ENCODE measurements around the gene SYT1. TPM values are rescaled to one million over a fixed set of nuclear protein-coding genes. Genes with fewer than 3 reads are reported as not detected.

Gene SYT1
- total RNA-seq, 1 experiment from 2014 or later = 44.9 TPM

- Histone ChIP-seq H3K4me2 (ENCODE audit: low read length) (no peak overlapping the region), H3K4me3 (replicated peaks in 1 of 2; ENCODE audit: low read depth in 1 of 2, low read length in 2 of 2) (no peak overlapping the region), H3K27me3 (ENCODE audit: insufficient read depth, low read length) (no peaks in the 10 kb centered on the region), H3K79me2 (ENCODE audit: insufficient read depth, low read length) (no peaks in the 10 kb centered on the region), H3K9me2 (ENCODE audit: insufficient read depth) (no peaks in the 10 kb centered on the region), H3K4me1 (ENCODE audit: control insufficient read depth in 1 of 2, insufficient read depth in 2 of 2, low read length in 2 of 2) (no peaks in the 10 kb centered on the region), H4K20me1 (ENCODE audit: insufficient read depth) (no peaks in the 10 kb centered on the region), H3K9me3 (ENCODE audit: control insufficient read depth in 1 of 2, insufficient read depth in 1 of 2, low read depth in 1 of 2, low read length in 2 of 2) (no peaks in the 10 kb centered on the region), H3K9ac (ENCODE audit: low read length) (no peak overlapping the region), H3K36me3 (ENCODE audit: control insufficient read depth in 1 of 2, insufficient read depth in 2 of 2, low read length in 2 of 2) (no peaks in the 10 kb centered on the region), H3K27ac (ENCODE audit: low read depth, low read length) (no peak overlapping the region), H2AFZ (ENCODE audit: low read depth, low read length, poor library complexity, severe bottlenecking) (no peak overlapping the region)
- RAD21 ChIA-PET (ENCODE audit: low non-redundant PET in 1 of 2, low total read pairs in 2 of 2, uncharacterized antibody in 2 of 2, unreplicated experiment in 2 of 2) = no interaction called here
- ATAC-seq = no peak
- CTCF ChIA-PET = no interaction called here
- TF ChIP-seq SRF (IDR thresholded peaks at IDR 0.05; ENCODE audit: low read depth) = no peak
- no peak for TF ChIP-seq TCF7L2 (IDR thresholded peaks at IDR 0.05; ENCODE audit: borderline replicate concordance, extremely low read depth, insufficient read depth, insufficient read length)
- TF ChIP-seq ZFX (IDR thresholded peaks at IDR 0.05) = no peak
- TF ChIP-seq POLR2AphosphoS5 (IDR thresholded peaks at IDR 0.05; ENCODE audit: low read depth, low read length) = no peak
- TF ChIP-seq YY1 (IDR thresholded peaks at IDR 0.05; ENCODE audit: extremely low read depth, insufficient replicate concordance, low read depth, low read length) = no peak
- no peak for TF ChIP-seq CBX3 (IDR thresholded peaks at IDR 0.05; ENCODE audit: low read depth)
- no peak for TF ChIP-seq POLR2A (IDR thresholded peaks at IDR 0.05; ENCODE audit: borderline replicate concordance, extremely low read depth, insufficient read depth, insufficient read length)
- TF ChIP-seq ATF3 (IDR thresholded peaks at IDR 0.05) = no peak
- TF ChIP-seq EZH2phosphoT487 (IDR thresholded peaks at IDR 0.05; ENCODE audit: borderline replicate concordance) = no peak
- TF ChIP-seq JUND (IDR thresholded peaks at IDR 0.05) = no peak
- no peak for TF ChIP-seq ZNF274 (IDR thresholded peaks at IDR 0.05; ENCODE audit: low read depth, low read length)
- no peak for TF ChIP-seq EZH2 (IDR thresholded peaks at IDR 0.05)
- TF ChIP-seq RAD21 (IDR thresholded peaks at IDR 0.05; ENCODE audit: low read depth) = no peak
- no TSS peak for BruUV-seq (replicated peaks)
- POLR2A ChIA-PET = no interaction called here
- intact Hi-C loops (cut with micrococcal nuclease) = no loop called here
- DNase-seq (ENCODE audit: low read depth, low spot score) = no peak
Measured at GRCh38 chr12:79023261-79023660, 158.7 kb downstream of the SYT1 start.

GRCh38 chr12:79023784-79024183 is 159.2 kb downstream of the SYT1 start:
- CTCF ChIA-PET = no interaction called here
- intact Hi-C loops (cut with micrococcal nuclease) = no loop called here
- H4K20me1 ChIP-seq (ENCODE audit: insufficient read depth) = no peaks in the 10 kb centered on the region
- no TSS peak for BruUV-seq (replicated peaks)
- no peaks in the 10 kb centered on the region for H3K27me3 ChIP-seq (ENCODE audit: insufficient read depth, low read length)
- TF ChIP-seq EZH2 (IDR thresholded peaks at IDR 0.05) = no peak
- no peak for TF ChIP-seq EGR1 (IDR thresholded peaks at IDR 0.05; ENCODE audit: low read depth)
- TF ChIP-seq REST (IDR thresholded peaks at IDR 0.05; ENCODE audit: low read depth) = no peak
- no peak for TF ChIP-seq CTCF (IDR thresholded peaks at IDR 0.05 in 2 of 3, conservative IDR thresholded peaks at IDR 0.05 in 1 of 3; ENCODE audit: borderline replicate concordance in 1 of 3, insufficient read depth in 1 of 3, low read depth in 2 of 3, low read length in 2 of 3)
- no peak for TF ChIP-seq JUND (IDR thresholded peaks at IDR 0.05)
- TF ChIP-seq SIN3A (IDR thresholded peaks at IDR 0.05; ENCODE audit: low read depth) = no peak
- no peaks in the 10 kb centered on the region for H3K4me1 ChIP-seq (ENCODE audit: control insufficient read depth in 1 of 2, insufficient read depth in 2 of 2, low read length in 2 of 2)
- no peak overlapping the region for H3K27ac ChIP-seq (ENCODE audit: low read depth, low read length)
- H3K4me2 ChIP-seq (ENCODE audit: low read length) = no peak overlapping the region
- H3K9ac ChIP-seq (ENCODE audit: low read length) = no peak overlapping the region
- H3K9me2 ChIP-seq (ENCODE audit: insufficient read depth) = no peaks in the 10 kb centered on the region
- ATAC-seq = no peak
- no peaks in the 10 kb centered on the region for H3K79me2 ChIP-seq (ENCODE audit: insufficient read depth, low read length)
- POLR2A ChIA-PET = no interaction called here
- no peak for DNase-seq (ENCODE audit: low read depth, low spot score)
- no peak overlapping the region for H3K4me3 ChIP-seq (replicated peaks in 1 of 2; ENCODE audit: low read depth in 1 of 2, low read length in 2 of 2)
- H3K9me3 ChIP-seq (ENCODE audit: control insufficient read depth in 1 of 2, insufficient read depth in 1 of 2, low read depth in 1 of 2, low read length in 2 of 2) = no peaks in the 10 kb centered on the region
- H2AFZ ChIP-seq (ENCODE audit: low read depth, low read length, poor library complexity, severe bottlenecking) = no peak overlapping the region
- no peaks in the 10 kb centered on the region for H3K36me3 ChIP-seq (ENCODE audit: control insufficient read depth in 1 of 2, insufficient read depth in 2 of 2, low read length in 2 of 2)
- RAD21 ChIA-PET (ENCODE audit: low non-redundant PET in 1 of 2, low total read pairs in 2 of 2, uncharacterized antibody in 2 of 2, unreplicated experiment in 2 of 2) = no interaction called here

All from HCT116 (cell line).